Mononuclear cell (primary cell): Measurements from ENCODE around the gene RFTN1. TPM values are rescaled to one million over a fixed set of nuclear protein-coding genes. Genes with fewer than 3 reads are reported as not detected.

Experiments
- H3K27me3 ChIP-seq: 2 replicates; pipeline ENCODE4 v1.6.0; 2011; ENCODE audit warnings: low read length, control low read depth; ENCODE audit not compliant: insufficient read depth
- H3K4me1 ChIP-seq: 2 replicates; pipeline ENCODE4 v1.5.1; 2011; ENCODE audit warnings: mild to moderate bottlenecking, low read length, control low read depth; ENCODE audit not compliant: insufficient read depth
- H3K4me3 ChIP-seq: 2 replicates; pipeline ENCODE4 v1.5.1; 2011; ENCODE audit warnings: mild to moderate bottlenecking, low read length, moderate library complexity
- H3K9me3 ChIP-seq: 2 replicates; pipeline ENCODE4 v1.5.1; 2011; ENCODE audit warnings: low read depth, mild to moderate bottlenecking, control low read depth, low read length
- total RNA-seq: library from RNA; depleted of rRNA; stranded (reverse); fragments of >200 nt; gene quantifications from one replicate; pipeline ENCODE4 v1.2.3, GENCODE V29; 2012

RFTN1 gene
- total RNA-seq: 50.4 TPM

DNA sequence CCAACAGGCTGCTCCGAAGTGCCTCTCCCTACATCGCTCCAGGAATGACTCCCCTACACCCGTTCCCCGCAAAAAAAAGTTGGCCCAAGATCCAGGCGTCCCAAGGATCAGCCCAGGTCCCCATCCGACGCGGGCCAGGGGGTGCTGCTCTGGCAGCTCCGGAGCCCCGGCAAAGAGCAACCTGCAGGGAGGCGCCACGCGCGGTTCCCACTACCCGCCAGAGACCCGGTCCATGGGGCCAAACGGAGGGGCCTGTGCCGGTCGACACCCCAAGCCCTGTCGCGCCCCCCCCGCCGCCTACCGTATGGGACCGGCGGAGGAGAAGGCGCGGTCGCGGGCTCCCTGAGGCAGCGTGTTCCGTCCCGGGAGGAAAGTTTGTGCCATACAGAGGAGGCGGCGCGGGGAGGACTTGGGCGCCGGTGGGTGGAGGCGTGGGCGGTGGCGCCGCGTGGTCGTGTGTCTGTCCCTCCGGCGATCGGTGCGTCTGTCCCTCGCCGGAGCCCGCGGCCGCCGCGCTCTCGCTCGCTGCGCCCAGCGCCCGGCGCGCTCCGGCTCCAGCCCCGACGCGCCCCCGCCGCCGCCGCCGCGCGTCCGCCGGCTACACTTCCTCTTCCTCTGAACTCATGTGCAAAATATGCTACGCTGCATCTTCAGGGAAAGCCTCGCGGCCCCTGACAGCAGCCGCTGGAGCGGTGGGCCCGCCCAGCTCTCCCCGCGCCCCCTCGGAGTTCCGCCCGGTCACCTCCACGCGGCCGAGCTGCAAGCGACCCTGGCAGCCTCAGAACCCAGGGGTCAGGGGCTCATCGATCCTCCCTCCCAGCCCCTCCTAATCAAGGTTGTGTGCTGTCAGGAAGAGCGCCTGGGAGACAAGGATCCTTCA, at the start of gene RFTN1:
TSS of gene RFTN1 (minus strand) at position 559 of the 880 bp plus-strand sequence. CDS start 19,830 bp downstream, outside the sequence.
- peaks cover 74% of the 10 kb centered on the region for H3K4me1 ChIP-seq
- H3K9me3 ChIP-seq: no peaks in the 10 kb centered on the region
- H3K27me3 ChIP-seq: no peaks in the 10 kb centered on the region
- H3K4me3 ChIP-seq: peak within 1 kb of the TSS; percentile 88

DNA sequence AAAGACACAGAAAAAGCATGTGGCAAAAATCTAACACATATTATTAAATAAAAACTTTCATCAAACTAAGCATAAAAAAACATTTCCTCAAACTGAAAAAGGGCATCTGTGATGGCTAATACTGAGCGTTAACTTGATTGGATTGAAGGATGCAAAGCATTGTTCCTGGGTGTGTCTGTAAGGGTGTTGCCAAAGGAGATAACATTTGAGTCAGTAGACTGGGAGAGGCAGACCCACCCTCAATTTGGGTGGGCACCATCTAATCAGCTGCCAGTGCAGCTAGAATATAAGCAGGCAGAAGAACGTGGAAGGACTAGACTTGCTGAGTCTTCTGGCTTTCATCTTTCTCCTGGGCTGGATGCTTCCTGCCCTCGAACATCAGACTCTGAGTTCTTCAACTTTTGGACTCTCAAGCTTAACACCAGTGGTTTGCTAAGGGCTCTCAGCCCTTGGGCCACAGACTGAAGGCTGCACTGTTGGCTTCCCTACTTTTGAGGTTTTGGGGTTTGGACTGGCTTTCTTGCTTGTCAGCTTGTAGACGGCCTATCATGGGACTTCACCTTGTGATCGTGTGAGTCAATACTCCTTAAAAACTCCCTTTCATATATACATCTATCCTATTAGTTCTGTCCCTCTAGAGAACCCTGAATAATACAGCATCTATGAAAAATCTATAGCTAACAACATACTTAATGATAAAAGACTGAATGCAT, 46.3 kb upstream of the RFTN1 start:
- H3K4me3 ChIP-seq: no peak overlapping the region
- no peaks in the 10 kb centered on the region for H3K27me3 ChIP-seq
- no peaks in the 10 kb centered on the region for H3K4me1 ChIP-seq
- peaks cover 8% of the 10 kb centered on the region for H3K9me3 ChIP-seq

GRCh38 chr3:16554126-16554525, 40.6 kb upstream of the RFTN1 start:
- no peaks in the 10 kb centered on the region for H3K27me3 ChIP-seq
- H3K4me1 ChIP-seq: peaks cover 6% of the 10 kb centered on the region
- H3K9me3 ChIP-seq: no peaks in the 10 kb centered on the region
- H3K4me3 ChIP-seq: no peak overlapping the region

DNA sequence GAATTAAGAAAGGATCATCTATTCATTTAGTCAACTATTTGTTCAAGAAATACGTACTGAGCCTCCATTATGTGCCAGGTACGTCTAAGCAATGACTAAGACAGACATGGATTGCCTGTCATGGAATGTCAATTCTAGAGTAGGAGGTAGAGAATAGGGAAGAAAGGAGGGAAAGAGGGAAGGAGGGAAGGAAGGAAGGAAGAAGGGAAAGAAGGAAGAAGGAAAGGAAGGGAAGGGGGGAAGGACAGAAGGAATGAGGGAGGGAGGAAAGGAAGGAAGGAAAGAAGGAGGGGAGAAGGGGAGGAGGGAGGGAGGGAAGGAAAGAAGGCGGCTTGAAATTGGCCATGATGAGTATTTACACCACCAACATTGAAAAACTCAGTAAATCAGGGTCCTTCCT, 39.3 kb upstream of the RFTN1 start:
- Histone ChIP-seq H3K9me3 (no peaks in the 10 kb centered on the region), H3K4me1 (peaks cover 6% of the 10 kb centered on the region), H3K27me3 (no peaks in the 10 kb centered on the region), H3K4me3 (no peak overlapping the region)

DNA sequence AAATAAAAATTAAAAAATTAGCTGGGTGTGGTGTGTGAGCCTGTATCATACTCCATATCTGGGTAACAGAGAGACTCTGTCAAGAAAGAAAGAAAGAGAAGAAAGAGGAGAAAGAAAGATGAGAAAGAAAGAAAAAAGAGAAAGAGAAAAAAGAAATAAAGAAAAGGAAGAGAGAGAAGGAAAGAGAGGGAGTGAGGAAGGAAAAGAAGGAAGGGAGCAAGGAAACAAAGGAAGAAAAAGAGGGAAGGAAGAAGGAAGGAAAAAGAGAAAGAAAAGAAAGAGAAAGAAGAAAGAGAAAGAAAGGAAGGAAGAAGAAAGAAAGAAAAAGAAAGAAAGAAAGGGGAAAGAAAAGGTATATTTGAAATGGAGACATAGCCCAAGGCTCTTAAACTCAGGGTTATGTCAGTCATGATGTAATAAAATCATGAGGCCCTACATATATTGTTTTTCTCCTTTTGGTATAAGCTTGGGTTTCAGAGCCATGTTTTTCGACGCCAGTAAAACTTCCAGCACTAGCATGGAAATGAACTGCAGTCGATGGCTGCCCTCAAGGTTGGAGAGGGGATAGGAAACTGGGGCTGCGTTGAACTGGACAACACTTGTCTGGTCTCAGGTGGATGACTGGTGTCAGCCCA, 38.0 kb upstream of the RFTN1 start:
- Histone ChIP-seq H3K4me3 (no peak overlapping the region), H3K27me3 (no peaks in the 10 kb centered on the region), H3K4me1 (peaks cover 6% of the 10 kb centered on the region), H3K9me3 (no peaks in the 10 kb centered on the region)

DNA sequence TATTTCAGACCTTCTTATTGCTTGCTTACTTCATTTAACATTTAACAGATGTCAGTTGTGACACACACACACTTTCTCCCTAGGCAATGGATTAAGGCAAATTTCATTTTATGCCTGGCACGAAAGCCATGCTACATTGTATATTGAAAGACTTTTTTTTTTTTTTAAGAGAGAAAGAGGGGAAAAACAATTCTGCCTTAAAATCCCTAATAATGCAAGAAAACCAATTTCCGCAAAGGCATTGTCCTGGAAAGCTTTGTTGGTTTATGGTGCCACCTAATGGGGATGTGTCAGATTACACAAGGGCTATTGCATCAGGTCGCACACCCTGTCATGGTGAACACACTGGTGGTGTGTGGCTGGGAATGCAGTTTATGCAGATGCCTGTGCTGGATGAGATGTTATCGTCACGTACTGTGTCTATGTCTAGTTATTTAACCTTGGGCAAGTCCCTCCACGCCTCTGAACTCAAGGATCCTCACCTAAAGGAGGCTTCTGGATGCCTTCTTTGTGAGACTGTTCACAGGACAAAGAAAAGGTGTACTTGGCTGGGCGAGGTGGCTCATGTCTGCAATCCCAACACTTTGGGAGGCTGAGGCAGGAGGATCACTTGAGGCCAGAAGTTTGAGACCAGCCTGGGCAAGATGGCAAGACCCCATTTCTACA, 37.3 kb upstream of the RFTN1 start:
- no peaks in the 10 kb centered on the region for H3K9me3 ChIP-seq
- no peak overlapping the region for H3K4me3 ChIP-seq
- H3K4me1 ChIP-seq: peaks cover 6% of the 10 kb centered on the region
- no peaks in the 10 kb centered on the region for H3K27me3 ChIP-seq

GRCh38 chr3:16550305-16550675, 36.8 kb upstream of the RFTN1 start:
- no peaks in the 10 kb centered on the region for H3K27me3 ChIP-seq
- H3K4me3 ChIP-seq: no peak overlapping the region
- no peaks in the 10 kb centered on the region for H3K9me3 ChIP-seq
- peaks cover 10% of the 10 kb centered on the region for H3K4me1 ChIP-seq

- no peaks in the 10 kb centered on the region for H3K27me3 ChIP-seq
- peaks cover 11% of the 10 kb centered on the region for H3K4me1 ChIP-seq
- H3K9me3 ChIP-seq: no peaks in the 10 kb centered on the region
- no peak overlapping the region for H3K4me3 ChIP-seq
Measured at GRCh38 chr3:16548721-16549120, 35.2 kb upstream of the RFTN1 start.

DNA sequence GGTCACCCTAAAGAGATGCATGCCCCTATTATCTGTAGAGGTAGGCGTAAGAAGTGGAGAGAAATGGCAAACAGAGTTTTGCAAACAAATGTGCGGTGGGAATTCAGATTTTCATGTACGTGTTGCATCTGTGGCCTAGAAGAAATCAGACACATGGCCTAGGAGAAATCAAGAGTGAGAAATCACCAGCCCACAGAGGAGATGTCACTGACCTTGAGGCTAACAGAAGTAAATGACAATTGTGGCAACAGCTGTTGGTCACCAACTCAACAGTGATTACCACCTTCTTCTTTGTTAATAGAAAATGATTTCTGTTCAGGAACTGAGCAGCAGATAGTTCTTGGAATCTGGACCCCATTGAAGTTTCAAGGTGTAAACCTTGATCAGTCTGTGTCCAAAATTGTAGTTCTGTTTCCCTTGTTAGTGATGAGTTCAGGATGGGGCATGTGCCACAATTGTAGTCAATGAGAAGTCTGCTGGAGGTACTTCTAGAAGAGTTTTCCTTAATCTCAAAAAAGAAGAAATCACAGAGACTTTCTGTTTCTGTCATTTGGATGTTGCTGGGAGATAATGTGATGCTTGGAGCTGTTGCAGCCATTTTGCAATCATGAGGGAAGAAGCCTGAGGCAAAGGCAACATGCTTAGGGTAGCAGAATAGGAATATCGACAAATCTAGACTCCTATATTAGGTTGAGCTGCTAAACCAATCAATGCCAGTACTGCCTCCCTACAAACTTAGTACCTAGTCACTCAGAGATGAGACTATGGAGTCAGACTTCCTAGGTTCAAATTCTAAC, 34.3 kb upstream of the RFTN1 start:
- no peaks in the 10 kb centered on the region for H3K9me3 ChIP-seq
- no peak overlapping the region for H3K4me3 ChIP-seq
- H3K4me1 ChIP-seq: peaks cover 11% of the 10 kb centered on the region
- no peaks in the 10 kb centered on the region for H3K27me3 ChIP-seq

- peaks cover 11% of the 10 kb centered on the region for H3K4me1 ChIP-seq
- H3K27me3 ChIP-seq: no peaks in the 10 kb centered on the region
- H3K4me3 ChIP-seq: no peak overlapping the region
- no peaks in the 10 kb centered on the region for H3K9me3 ChIP-seq
Measured at GRCh38 chr3:16546186-16547010, 32.9 kb upstream of the RFTN1 start.

GRCh38 chr3:16545413-16546185, 32.1 kb upstream of the RFTN1 start:
- H3K4me1 ChIP-seq: peaks cover 10% of the 10 kb centered on the region
- no peaks in the 10 kb centered on the region for H3K9me3 ChIP-seq
- H3K4me3 ChIP-seq: no peak overlapping the region
- no peaks in the 10 kb centered on the region for H3K27me3 ChIP-seq

GRCh38 chr3:16543242-16543864, 29.9 kb upstream of the RFTN1 start:
- Histone ChIP-seq H3K4me1 (peaks cover 5% of the 10 kb centered on the region), H3K27me3 (no peaks in the 10 kb centered on the region), H3K9me3 (no peaks in the 10 kb centered on the region), H3K4me3 (no peak overlapping the region)

DNA sequence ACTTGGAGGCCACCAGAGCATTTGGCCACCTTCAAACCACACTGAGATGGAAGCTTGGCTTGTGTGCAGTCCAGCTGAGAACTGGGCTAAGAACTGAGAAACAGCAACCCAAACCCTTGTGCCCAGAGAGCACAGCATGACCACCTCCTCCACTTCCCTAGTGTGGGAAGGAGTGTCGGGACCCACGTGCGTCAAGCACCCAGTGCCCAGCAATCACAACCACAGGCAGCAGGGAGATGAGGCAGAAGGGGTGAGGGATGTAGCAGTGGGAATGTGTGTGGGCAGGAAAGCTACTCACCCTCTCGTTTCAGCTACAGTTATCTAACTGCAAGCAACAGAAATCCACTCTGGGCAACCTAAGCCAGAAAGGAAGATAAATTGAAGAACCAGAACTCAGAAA, 25.0 kb upstream of the RFTN1 start:
- H3K4me1 ChIP-seq: no peaks in the 10 kb centered on the region
- H3K27me3 ChIP-seq: peaks cover 4% of the 10 kb centered on the region
- H3K9me3 ChIP-seq: no peaks in the 10 kb centered on the region
- H3K4me3 ChIP-seq: no peak overlapping the region
